Gastrocnemius medialis (tissue), 4 donors: Measurements from ENCODE around the gene TM9SF2.

Experiments used
- CTCF ChIP-seq, 5 experiments: fragments of 450-650 bp in 3 of 5; fragments of 200-600 bp in 2 of 5; sonication (generic) in 2 of 5; IDR thresholded peaks in 4 of 5; conservative IDR thresholded peaks in 1 of 5; 1 replicate in 4 of 5; 2 replicates in 1 of 5; pipeline ENCODE4 v1.5.1; 2016 to 2019; ENCODE audit warnings: antibody characterized with exemption in 5 of 5, mild to moderate bottlenecking in 3 of 5, moderate library complexity in 3 of 5
- POLR2A ChIP-seq, 2 donors: fragments of 450-650 bp; IDR thresholded peaks; one replicate each; pipeline ENCODE4 v1.6.1; 2017; ENCODE audit warnings: antibody characterized with exemption in 2 of 2, mild to moderate bottlenecking in 2 of 2, moderate library complexity in 2 of 2

DNA sequence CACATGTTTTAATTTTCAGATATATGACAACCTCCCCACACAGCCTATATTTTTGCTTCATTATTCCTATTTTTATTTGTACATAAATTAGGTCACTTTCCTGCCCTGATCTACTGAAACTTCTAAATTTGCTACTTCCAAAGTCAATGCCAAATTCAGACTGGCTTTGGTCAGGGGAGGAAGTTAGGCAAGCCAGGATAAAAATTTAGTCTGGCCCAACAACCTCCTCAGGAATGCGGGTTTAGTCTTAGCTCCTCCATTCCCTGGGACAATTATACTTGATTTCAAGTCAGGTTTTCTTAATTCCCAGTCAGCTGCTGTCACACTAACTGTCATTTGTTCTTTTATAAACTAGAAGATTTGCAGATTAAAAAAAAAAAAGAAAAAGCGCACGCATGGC lies 84.3 kb downstream of the TM9SF2 start:
- TF ChIP-seq CTCF (IDR thresholded peaks at IDR 0.05 in 4 of 5, conservative IDR thresholded peaks at IDR 0.05 in 1 of 5) (no peak), POLR2A (IDR thresholded peaks at IDR 0.05) (no peak)
